GM10847 (cell line): Measurements from ENCODE around the gene NUCB2.

ENCODE experiments used
- POLR2A ChIP-seq: IDR thresholded peaks from 2 replicates; pipeline ENCODE4 v1.6.1; 2011; ENCODE audit not compliant: insufficient read length; ENCODE audit errors: extremely low read depth

The NUCB2 gene

DNA sequence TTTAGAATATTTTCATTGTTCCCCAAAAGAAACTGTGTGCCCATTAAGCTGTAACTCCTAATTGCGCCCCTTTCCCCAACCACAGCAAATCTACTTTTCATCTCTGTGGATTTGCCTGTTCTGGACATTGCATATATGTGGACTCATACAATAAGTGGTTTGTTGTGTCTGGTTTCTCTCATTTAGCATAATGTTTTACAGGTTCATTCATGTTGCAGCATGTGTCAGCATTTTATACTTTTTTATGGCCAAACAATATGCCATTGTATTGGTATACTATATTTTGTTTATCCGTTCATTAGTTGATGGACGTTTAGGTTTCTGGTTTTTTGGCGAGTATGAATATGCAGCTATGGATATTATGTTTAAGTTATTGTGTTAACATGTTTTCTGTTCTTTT is 23.8 kb downstream of the NUCB2 start:
- TF ChIP-seq POLR2A, result no peak

DNA sequence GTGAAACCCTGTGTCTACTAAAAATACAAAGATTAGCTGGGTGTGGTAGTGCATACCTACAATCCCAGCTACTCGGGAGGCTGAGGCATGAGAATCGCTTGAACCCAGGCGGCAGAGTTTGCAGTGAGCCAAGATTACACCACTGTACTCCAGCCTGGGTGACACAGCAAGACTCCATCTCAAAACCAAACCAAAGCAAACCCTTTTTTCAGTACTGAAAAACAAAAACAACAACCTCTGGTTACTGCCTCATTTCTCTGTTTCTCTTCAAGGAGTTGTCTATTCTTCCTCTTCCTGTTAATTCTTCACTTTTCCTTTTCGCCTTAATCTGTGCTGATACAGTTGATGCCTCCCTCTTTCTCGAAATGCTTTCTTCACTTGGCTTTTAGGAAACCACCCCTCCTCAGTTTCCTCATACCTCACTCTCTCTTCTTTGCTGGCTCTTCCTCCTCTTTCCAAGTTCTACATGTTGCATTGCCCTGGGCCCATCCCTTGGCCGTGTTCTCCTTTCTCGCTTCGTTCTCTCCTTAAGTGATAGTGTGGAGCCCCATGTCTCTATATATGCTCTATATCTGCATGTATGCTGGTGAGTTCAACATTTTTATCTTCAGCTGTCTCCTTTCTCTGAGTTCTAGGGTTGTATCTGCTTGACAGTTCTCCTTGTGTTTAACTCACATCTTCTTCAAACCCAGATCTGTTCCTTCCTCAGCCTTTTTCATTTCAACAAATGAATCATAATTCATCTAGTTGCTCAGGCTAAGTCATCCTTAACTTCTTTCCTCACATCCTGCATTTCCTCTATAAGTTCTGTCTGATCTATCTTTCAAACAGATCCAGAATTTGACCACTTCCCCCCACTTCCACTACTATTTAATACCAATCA is 37.1 kb downstream of the NUCB2 start:
- no peak for TF ChIP-seq POLR2A

DNA sequence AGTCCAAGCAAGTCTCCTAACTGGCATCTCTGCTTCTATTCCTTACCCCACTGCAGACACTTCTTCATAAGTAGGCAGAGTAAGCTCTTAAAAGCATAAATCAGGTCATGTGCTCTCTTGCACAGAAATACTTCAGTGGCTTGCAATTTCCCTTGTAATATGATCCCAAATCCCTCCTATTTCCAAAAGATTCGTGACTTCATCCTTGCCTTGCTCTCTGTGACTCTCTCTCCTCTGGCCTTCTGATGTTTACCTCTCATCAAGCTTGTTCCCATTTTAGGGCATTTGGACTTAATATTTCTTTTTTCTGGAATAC is 37.7 kb downstream of the NUCB2 start:
- no peak for TF ChIP-seq POLR2A

DNA sequence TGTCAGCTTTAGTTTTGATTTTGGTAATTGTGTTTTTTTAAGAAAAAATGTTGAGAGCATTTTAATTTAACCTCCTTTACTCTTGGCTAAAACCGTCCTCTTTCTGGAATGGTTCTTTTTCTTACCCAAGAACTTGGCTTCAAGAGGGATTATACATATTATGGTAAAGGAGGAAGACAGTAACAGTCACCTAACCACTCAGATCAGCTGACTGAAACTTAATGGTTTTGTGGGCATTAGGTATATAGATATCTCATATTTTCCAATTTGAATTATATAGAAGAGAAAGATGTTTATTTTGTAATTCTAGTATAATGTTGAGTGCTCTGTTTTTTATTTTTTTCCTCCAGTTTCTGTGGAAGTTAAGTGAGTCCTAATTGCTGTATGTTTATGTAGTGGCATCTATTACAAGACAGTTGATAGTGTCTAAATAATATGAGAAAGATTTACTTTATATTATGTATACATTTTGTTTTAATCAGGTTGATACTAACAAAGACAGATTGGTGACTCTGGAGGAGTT is 38.4 kb downstream of the NUCB2 start:
- TF ChIP-seq POLR2A, result no peak

DNA sequence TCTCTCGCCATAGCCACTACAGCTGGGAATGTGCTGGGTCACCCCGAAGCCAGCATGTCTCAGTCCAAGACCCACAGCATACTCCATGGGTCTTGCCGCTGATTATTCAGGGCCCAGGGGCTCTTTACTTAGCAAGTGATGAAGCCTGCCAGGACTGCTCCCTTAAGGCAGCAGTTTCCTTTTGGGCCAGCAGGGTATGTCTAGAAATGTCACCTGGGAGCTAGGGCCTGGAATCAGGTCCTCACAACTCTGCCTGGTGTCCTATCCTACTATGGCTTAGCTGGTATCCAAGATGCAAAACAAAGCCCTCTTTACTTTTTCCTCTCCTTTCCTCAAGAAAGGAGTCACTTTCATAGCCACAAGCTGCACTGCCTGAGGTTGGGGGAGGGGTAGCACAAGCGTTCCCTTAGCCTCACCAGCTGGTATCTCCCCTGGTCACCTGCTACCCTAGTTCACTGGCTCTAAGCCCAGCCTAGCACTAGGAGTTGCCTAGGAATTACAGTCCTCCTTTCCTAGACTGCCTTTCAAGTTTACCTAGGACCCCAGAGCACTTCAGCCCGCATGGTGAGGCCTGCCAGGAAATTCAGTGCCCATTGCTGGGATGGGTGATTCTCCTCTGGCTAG is 52.4 kb downstream of the NUCB2 start:
- no peak for TF ChIP-seq POLR2A

DNA sequence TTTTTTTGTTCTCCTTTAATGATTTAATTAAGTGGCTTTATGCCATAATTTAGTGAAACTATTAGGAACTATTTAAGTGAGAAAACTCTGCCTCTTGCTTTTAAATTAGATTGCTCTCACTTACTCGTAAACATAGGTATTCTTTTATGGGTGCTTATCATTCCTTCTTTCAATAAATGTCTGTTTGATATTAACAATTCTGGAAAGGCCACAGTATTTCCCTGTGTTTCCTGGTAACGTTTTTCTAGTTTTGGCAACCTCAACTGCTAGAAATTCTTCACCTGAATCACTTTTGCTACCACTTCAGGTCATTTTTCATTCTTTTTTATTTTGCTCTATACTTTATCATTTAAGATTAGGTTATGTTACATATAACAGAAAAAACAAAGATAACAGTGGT is 55.1 kb downstream of the NUCB2 start:
- TF ChIP-seq POLR2A, result no peak

DNA sequence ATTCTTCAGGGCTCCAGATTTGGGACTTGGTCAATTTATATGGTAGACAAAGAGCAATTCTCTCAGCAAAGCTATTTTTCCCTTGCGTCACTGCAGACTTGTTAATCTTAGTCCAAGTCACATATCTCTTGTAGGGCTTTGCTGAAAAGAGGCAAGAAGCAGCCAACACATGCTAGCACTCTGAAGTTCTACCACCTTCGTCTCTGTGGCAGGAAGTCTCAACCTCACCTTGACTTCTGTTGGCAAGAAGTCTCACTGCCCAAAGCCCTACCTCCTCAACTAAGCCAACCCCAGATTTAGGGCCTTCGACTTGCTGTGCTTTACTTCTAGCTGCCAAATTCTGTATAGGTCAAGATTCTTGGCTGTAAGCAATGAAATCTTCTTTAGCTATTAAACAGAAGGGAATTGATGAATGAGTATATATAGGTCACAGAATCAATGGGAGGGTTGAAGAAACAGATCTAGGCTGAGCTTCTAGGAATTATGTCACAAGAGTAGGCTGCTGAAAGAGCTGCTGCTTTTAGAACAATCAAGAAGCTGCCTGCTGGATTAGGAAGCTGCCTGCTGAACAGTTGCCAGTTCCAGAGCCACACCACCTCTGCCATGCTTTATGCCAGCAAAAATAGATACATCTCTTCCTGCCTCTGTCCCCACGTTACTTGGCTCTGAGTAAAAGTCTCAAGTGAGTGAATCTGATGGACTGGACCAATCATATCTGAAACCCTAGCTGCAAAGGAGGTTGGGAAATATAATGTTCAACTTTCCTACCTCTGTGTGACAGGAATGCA is 57.5 kb downstream of the NUCB2 start:
- TF ChIP-seq POLR2A, result no peak

DNA sequence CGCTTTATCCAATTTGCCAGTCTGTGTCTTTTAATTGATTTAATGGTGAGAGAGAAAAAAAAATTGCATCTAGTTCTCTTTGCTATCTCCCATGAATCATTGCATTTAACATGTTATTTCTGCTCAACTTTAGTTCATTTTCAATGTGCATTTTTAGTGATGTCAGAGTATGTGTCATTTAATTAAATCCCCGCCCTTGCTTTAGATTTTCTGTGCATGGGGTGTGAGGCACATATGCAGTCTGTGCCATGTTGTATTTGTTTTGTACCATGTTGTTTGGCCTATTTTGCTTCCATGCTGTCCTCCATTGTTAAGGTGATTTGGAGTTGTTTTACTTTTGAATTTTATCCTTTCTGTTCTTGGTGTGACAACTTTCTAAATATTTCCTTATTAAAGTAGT is 66.7 kb downstream of the NUCB2 start:
- no peak for TF ChIP-seq POLR2A

DNA sequence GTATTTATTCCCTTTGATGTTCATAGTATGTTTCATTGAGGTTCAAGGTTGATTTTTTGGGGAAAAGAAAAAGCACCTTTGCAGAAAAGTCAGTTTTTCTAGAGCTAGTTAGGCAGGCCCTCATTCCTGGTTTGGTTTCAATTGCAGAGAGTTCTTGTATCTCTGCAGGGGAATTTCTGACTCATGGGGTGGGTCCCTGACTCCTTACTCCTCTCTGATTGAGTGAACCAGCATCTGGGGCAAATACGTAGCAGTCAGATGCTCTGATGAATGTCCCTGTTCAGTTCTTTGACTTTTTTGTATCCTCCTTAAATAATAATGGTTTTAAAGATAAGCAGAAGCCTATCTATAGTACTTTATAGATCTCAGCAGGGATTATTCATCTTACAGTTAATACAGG is 67.4 kb downstream of the NUCB2 start:
- TF ChIP-seq POLR2A, result no peak

DNA sequence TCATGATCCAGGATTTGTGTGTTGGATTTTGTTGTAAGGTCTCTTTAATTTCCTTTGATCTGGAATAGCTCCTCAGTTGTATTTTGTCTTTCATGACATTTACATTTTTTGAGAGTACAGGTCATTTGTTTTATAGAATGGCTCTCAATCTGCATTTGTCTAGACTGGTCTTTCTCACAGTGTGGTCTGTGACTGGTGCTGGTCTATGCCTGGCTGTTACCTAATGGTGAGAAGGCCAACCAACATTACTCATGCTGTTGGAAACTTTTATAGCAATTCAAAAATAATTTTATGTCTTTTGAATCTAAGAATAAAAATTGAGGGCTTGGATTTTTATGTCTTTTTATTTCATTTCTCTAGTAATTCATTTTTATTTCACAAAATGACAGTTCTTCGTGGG is 71.1 kb downstream of the NUCB2 start:
- TF ChIP-seq POLR2A, result no peak

DNA sequence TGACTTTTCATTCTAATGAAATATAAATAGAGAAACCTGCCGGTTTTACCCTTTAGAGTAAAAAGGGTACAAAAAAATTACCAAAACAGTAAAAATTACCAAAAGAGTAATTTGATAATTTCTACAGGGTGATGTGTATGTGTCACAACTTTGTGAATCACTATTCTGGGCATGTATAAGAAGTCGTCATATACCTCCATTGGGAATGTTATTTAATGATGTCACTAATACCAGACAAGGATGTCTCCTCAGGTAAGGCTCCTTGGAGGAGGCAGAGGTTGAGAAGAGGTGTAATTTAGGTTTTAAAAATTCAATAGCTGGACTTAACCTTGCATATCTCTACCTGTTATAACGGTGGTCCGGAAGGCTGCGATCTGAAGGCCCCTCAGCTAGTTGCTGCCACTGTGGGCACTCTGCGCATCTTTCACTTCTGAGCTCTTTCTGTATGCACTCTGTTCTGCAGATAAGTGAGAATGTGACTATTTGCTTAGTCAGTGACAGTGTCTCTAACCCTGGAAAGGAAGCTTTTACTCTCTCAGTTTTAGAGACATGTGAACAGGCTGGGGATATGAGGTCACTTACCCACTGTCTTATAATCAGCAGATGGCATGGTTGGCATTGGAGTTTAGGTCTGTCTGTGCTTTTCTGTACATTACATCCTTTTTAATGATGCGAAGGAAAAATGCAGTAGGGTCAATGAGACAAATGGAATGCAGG is 74.1 kb downstream of the NUCB2 start:
- TF ChIP-seq POLR2A, result no peak

DNA sequence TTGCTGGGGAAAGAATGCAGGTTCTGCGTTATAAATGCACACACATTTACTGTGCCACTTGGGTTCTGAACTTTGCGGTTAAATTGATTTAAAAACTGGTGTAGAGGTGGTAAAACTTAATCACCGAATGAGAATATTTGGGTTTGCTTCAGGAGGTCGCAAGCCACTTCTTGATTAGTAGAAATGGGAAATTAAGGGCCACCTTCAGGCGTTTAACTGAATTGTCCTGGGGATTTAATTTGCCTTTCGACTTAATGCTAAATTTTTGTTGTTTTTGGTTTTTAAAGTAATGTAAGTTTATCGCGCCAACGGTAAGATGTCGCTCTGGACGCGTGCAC is 74.6 kb downstream of the NUCB2 start:
- TF ChIP-seq POLR2A, result no peak

DNA sequence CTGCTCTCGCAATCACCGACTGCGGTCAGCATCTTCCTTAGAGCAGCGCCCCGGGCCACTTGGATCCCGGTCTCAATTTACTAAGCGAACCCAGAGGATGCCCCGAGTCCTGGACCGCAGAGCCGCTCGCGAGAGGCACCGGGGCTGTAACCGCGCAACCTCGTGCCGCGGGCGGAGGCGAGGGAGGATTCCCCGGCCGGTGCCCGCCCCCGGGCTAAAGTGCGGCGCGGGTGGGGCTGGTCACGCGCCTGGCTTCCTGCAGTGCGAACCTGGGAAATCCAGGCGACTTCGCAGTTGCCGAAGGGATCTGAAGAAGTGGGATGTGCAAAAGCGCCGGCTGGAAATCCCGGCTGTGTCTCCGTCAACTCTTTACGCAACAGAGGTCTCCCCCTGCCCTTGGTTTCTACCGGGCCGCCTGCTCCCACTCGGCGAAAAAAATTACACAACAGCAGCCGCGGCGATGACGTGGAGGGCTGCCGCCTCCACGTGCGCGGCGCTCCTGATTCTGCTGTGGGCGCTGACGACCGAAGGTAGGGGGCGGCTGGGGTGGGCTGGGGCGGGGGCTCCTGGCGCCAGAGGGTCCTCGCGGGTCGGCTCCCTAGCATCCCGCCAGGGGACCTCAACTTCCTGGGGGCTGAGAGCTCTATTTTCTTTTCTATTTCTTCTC is 75.1 kb downstream of the NUCB2 start, which contains the start of gene NCR3LG1:
NCR3LG1 (plus strand) TSS at position 291 of the 667 bp plus-strand sequence; CDS start at position 461, 170 bp downstream.
- TF ChIP-seq POLR2A, result no peak

DNA sequence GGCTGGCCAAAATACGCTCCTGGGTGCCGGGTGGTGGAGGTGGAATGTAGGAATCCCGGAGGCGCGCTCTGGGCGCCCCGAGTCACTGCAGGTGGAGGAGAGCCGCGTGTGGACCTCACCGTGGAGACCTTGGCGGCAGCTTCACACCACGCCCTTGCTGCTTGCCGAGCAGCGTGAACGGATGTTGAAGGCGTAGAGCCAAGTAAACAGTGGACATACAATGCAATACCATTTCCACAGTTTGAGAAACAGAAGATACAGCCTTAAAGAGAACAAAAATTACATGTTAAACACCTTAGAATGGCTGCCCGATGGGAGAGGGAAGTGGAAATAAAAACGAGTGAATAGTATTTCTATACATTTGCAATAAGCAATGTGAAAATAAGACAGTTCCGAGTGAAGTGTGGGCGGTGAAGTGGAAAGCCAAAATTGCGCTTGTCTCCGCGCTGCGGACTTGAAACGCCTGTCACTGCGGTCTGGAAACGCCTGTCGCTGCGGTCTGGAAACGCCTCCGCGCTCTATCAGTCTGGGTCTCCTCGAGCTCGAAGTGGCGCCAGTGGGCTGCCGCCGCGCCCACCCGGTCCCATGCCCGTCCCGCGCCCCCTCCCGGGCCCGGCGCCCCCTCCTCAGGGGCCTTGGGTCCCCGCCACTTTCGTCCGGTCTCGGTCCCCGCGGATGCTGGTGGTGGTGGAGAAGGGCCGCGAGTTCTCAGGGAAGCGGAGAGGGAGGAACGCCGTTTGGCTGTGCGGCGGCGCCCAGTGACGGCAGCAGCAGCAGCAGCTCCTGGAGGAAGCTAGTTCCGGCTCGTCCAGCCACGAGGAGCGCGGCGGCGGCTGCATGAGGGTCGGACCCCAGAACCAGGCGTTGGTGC is 76.6 kb downstream of the NUCB2 start:
- no peak for TF ChIP-seq POLR2A
